ENCODE results near the gene SEMA3D. TPM values are rescaled to one million over a fixed set of nuclear protein-coding genes. Genes with fewer than 3 reads are reported as not detected.

Gene SEMA3D
- total RNA-seq, 2 donors from 2014 or later: 10.7 to 16.5 TPM

- H3K4me1 ChIP-seq (replicated peaks): no peaks in the 10 kb centered on the region
- WGBS: 91% methylated on average over 2 of the region's 2 CpGs
- no peak overlapping the region for H3K4me3 ChIP-seq
- no peak for TF ChIP-seq POLR2AphosphoS5 (IDR thresholded peaks at IDR 0.05)
- no peak for TF ChIP-seq POLR2A (IDR thresholded peaks at IDR 0.05)
- no peak for TF ChIP-seq CTCF (IDR thresholded peaks at IDR 0.05)
- intact Hi-C loops (cut with DNase I): no loop called here
- H3K36me3 ChIP-seq: no peaks in the 10 kb centered on the region
- H3K27ac ChIP-seq: no peak overlapping the region
- no peaks in the 10 kb centered on the region for H3K27me3 ChIP-seq (replicated peaks; ENCODE audit: insufficient read depth)
- no peaks in the 10 kb centered on the region for H3K9me3 ChIP-seq
- no peak for DNase-seq (ENCODE audit: low spot score)
Measured at GRCh38 chr7:85061456-85061855, 125.4 kb downstream of the SEMA3D start.

- Histone ChIP-seq H3K36me3 (no peaks in the 10 kb centered on the region), H3K4me1 (replicated peaks) (no peaks in the 10 kb centered on the region), H3K27me3 (replicated peaks; ENCODE audit: insufficient read depth) (no peaks in the 10 kb centered on the region), H3K4me3 (no peak overlapping the region), H3K27ac (no peak overlapping the region), H3K9me3 (no peaks in the 10 kb centered on the region)
- no peak for DNase-seq (ENCODE audit: low spot score)
- no peak for TF ChIP-seq POLR2AphosphoS5 (IDR thresholded peaks at IDR 0.05)
- no peak for TF ChIP-seq POLR2A (IDR thresholded peaks at IDR 0.05)
- TF ChIP-seq CTCF (IDR thresholded peaks at IDR 0.05): no peak
- intact Hi-C loops (cut with DNase I): no loop called here
- 97% methylated on average over 2 of the region's 2 CpGs for whole genome bisulfite sequencing
Measured at GRCh38 chr7:85060696-85061095, 126.2 kb downstream of the SEMA3D start.

GRCh38 chr7:85055906-85056305 is 130.9 kb downstream of the SEMA3D start:
- 70% methylated on average over 2 of the region's 2 CpGs for WGBS
- Histone ChIP-seq H3K27me3 (replicated peaks; ENCODE audit: insufficient read depth) (no peaks in the 10 kb centered on the region), H3K4me1 (replicated peaks) (no peaks in the 10 kb centered on the region), H3K9me3 (no peaks in the 10 kb centered on the region), H3K4me3 (no peak overlapping the region), H3K27ac (no peak overlapping the region), H3K36me3 (no peaks in the 10 kb centered on the region)
- intact Hi-C loops (cut with DNase I): no loop called here
- no peak for DNase-seq (ENCODE audit: low spot score)
- no peak for TF ChIP-seq CTCF (IDR thresholded peaks at IDR 0.05)
- TF ChIP-seq POLR2AphosphoS5 (IDR thresholded peaks at IDR 0.05): no peak

- Histone ChIP-seq H3K27me3 (replicated peaks; ENCODE audit: insufficient read depth) (no peaks in the 10 kb centered on the region), H3K9me3 (no peaks in the 10 kb centered on the region), H3K27ac (no peak overlapping the region), H3K4me3 (no peak overlapping the region), H3K36me3 (no peaks in the 10 kb centered on the region), H3K4me1 (replicated peaks) (no peaks in the 10 kb centered on the region)
- intact Hi-C loops (cut with DNase I): no loop called here
- 93% methylated on average over 2 of the region's 2 CpGs for WGBS
- no peak for TF ChIP-seq CTCF (IDR thresholded peaks at IDR 0.05)
- no peak for TF ChIP-seq POLR2AphosphoS5 (IDR thresholded peaks at IDR 0.05)
- TF ChIP-seq POLR2A (IDR thresholded peaks at IDR 0.05): no peak
- DNase-seq (ENCODE audit: low spot score): no peak
Measured at GRCh38 chr7:85055196-85055595, 131.7 kb downstream of the SEMA3D start.

GRCh38 chr7:85054306-85054705 is 132.6 kb downstream of the SEMA3D start:
- Histone ChIP-seq H3K9me3 (no peaks in the 10 kb centered on the region), H3K4me3 (no peak overlapping the region), H3K4me1 (replicated peaks) (no peaks in the 10 kb centered on the region), H3K27ac (no peak overlapping the region), H3K27me3 (replicated peaks; ENCODE audit: insufficient read depth) (no peaks in the 10 kb centered on the region), H3K36me3 (no peaks in the 10 kb centered on the region)
- DNase-seq (ENCODE audit: low spot score): no peak
- no peak for TF ChIP-seq POLR2AphosphoS5 (IDR thresholded peaks at IDR 0.05)
- no peak for TF ChIP-seq POLR2A (IDR thresholded peaks at IDR 0.05)
- TF ChIP-seq CTCF (IDR thresholded peaks at IDR 0.05): no peak
- intact Hi-C loops (cut with DNase I): no loop called here

Data from prostate gland (tissue), 2 donors.